ENCODE data around the gene LPP.

GRCh38 chr3:188876370-188876769 is 722.4 kb downstream of the LPP start:
- TF ChIP-seq PBX3 (IDR thresholded peaks at IDR 0.05) (no peak), CHD2 (IDR thresholded peaks at IDR 0.05; ENCODE audit: low read length, partially characterized antibody) (no peak), ZNF302 (CRISPR knock-in tag; IDR thresholded peaks at IDR 0.05) (no peak), EP300 (IDR thresholded peaks at IDR 0.05) (no peak), CTCF (IDR thresholded peaks at IDR 0.05) (no peak), USF2 (IDR thresholded peaks at IDR 0.05) (no peak), MYC (IDR thresholded peaks at IDR 0.05; ENCODE audit: borderline replicate concordance, low read length) (no peak), MAX (IDR thresholded peaks at IDR 0.05) (no peak), JUN (IDR thresholded peaks at IDR 0.05) (no peak), RFX5 (IDR thresholded peaks at IDR 0.05) (no peak), NR3C1 (IDR thresholded peaks at IDR 0.05) (no peak), REST (IDR thresholded peaks at IDR 0.05) (no peak), MAZ (IDR thresholded peaks at IDR 0.05; ENCODE audit: borderline replicate concordance, low read depth, low read length) (no peak)
